Keratinocyte (primary cell): ENCODE data around the gene NPY4R.
"Not testable (repeated sequence)": the region's sequence is repeated elsewhere in the genome, so short reads cannot be mapped to it uniquely, and the experiment has no call there.

ENCODE experiments used
- EZH2 ChIP-seq: IDR thresholded peaks from one replicate; pipeline ENCODE4 v1.6.1; 2012; ENCODE audit warnings: inconsistent platforms, mild to moderate bottlenecking, low read length, moderate library complexity
- TF ChIP-seq, protein P1 (sequence below), 3 experiments: IDR thresholded peaks in 1 of 3; conservative IDR thresholded peaks in 1 of 3; optimal IDR thresholded peaks in 1 of 3; 2 replicates in 2 of 3; 3 replicates in 1 of 3; pipeline versions ENCODE3 to v1.5.1; 2011; ENCODE audit warnings: low read length in 3 of 3, mild to moderate bottlenecking in 3 of 3, moderate library complexity in 2 of 3, control low read depth in 1 of 3, inconsistent platforms in 1 of 3; ENCODE audit not compliant: insufficient read depth in 2 of 3; ENCODE audit errors: extremely low read depth in 1 of 3

- TF ChIP-seq, protein P1, sequence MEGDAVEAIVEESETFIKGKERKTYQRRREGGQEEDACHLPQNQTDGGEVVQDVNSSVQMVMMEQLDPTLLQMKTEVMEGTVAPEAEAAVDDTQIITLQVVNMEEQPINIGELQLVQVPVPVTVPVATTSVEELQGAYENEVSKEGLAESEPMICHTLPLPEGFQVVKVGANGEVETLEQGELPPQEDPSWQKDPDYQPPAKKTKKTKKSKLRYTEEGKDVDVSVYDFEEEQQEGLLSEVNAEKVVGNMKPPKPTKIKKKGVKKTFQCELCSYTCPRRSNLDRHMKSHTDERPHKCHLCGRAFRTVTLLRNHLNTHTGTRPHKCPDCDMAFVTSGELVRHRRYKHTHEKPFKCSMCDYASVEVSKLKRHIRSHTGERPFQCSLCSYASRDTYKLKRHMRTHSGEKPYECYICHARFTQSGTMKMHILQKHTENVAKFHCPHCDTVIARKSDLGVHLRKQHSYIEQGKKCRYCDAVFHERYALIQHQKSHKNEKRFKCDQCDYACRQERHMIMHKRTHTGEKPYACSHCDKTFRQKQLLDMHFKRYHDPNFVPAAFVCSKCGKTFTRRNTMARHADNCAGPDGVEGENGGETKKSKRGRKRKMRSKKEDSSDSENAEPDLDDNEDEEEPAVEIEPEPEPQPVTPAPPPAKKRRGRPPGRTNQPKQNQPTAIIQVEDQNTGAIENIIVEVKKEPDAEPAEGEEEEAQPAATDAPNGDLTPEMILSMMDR (optimal IDR thresholded peaks at IDR 0.05 in 1 of 3, IDR thresholded peaks at IDR 0.05 in 1 of 3, conservative IDR thresholded peaks at IDR 0.05 in 1 of 3; ENCODE audit: extremely low read depth in 1 of 3, insufficient read depth in 2 of 3, low read length in 3 of 3): not testable (repeated sequence)
- TF ChIP-seq EZH2: not testable (repeated sequence)
Observed at GRCh38 chr10:46490285-46490684, 24.5 kb upstream of the NPY4R start.
